ENCODE data around the gene ITGA11.

Gene ITGA11

GRCh38 chr15:68259883-68260282 is 172.1 kb downstream of the ITGA11 start:
- DNase-seq: no peak

DNA sequence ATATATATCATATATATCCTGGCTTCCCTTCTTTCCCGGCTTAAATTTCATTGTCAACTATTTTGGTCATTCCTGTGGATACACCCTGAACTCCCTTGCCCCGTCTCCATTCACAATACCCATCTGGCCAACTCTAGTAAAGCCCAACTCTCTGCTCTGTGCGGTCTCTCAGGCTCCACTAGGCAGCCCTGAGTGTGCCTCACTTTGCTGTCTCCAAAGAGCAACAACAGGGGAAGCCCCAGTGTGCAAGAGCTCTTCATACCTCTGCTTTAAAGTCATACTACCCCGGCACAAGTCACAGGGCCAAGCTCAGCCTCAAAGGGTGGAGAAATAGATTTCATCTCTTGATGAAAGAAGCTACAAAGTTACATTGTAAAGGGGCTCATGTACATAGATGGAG is 173.3 kb downstream of the ITGA11 start:
- no peak for DNase-seq

DNA sequence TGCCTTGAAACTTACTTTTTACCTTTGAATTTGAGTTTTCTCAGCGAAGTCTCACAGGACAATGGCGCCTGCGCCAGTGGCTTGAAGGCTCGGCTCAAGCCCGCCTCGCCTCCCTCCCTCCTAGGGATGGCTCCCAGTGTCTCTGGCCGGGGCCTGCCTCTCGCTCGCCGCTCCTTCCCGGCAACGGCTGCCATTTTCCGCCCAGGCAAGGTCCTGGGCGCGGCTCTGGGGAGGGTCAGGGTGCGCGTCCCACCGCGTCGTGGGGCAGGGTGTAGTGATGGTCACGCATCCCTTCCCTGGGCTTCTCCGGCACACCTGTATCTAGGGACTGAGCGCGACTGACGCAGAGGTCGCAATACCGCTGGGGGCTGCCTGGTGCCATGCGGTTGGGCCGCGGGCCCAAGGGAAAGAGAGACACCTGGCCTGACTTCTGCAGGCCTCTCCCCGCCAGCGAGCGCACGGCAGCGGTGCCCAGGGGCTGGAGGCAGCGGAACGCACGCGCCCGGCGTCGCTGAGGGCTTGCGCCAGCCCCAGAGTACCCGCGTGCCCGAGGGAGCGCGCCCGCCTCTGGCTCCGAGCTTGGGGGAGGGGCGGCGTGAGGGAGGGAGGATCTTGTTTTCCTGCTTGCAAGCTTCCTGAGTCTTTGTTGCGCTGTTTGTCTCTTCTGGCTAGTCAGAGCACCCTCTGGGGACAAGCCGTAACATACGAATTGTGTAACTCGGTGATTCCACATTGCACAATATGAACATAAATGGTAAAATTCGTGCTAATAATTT is 175.1 kb downstream of the ITGA11 start:
- DNase-seq: peak; percentile 23

DNA sequence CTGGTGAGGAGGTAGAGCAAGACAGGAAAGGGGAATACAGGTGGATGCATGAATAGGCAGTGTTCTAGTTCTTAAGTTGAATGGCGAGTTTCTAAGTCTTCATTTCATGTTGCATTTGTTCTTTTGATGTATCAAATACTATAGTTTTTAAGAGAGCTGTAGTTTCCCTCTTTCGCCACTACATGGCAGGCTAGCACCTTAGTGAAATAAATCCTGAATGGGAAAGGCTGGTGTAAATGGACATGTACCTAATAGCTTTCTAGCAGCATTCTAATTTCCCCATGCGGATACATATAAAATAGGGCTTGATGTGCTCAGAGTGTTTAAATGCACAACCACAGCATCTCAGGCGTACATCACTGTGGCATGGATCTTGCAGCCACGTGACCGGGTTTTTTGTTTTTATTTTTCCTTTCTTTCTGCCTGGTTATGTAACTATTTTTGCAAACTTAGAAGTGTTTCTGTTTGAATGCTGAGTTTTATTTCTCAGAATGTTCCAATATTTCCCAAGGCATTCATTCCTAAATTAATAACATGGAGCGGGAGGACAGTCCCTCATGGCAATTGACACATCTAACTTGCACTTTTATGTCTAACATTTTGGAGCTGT is 178.9 kb downstream of the ITGA11 start:
- DNase-seq: no peak

DNA sequence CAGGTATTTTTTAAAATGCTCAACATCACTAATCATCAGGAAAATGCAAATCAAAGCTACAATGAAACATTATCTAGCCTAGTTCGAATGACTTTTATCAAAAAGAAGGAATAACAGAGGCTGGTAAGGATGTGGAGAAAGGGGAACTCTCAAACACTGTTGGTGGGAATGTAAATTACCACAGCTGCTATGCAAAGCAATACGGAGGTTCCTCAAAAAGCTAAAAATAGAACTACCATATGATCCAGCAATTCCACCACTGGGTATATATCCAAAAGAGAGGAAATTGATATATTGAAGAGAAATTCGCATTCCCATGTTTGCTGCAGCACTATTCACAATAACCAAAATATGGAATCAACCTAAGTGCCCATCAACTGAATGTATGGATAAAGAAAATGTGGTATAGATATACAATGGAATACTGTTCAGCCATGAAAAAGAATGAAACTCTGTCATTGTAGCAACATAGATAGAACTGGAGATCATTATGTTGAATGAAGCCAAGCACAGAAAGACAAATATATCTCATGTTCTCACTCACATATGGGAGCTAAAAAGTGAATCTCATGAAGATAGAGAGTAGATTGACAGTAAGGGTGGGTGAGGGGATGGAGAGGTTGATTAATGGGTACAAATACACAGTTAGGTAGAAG is 182.8 kb downstream of the ITGA11 start:
- no peak for DNase-seq
